GM10248 (cell line): ENCODE results near the gene PSMD13.

Source experiments
- CTCF ChIA-PET: fragments of 300-600 bp; sonication (Branson Sonifier 250); formaldehyde crosslinking; extraction: SDS; loops from one replicate; lab custom pipeline; 2021; ENCODE audit warnings: antibody characterized with exemption; lab: Yijun Ruan, JAX
- POLR2A ChIA-PET: fragments of 350-650 bp; sonication (Branson Sonifier 250); formaldehyde crosslinking; extraction: SDS; loops from one replicate; lab custom pipeline; 2020; ENCODE audit warnings: antibody characterized with exemption; lab: Yijun Ruan, JAX
- DNase-seq: peaks from one replicate; pipeline ENCODE4 v3.0.0; 2012; ENCODE audit errors: extremely low spot score
- CTCF ChIP-seq: IDR thresholded peaks from 2 replicates; pipeline ENCODE4 v1.5.1; 2012; ENCODE audit warnings: mild to moderate bottlenecking, low read depth; ENCODE audit errors: extremely low read depth, missing control alignments, control extremely low read depth

Gene PSMD13

GRCh38 chr11:271319-271715 is 34.5 kb downstream of the PSMD13 start:
- ChIA-PET CTCF (interaction anchor here (1.7 kb wide), 2 partner anchors 20 to 45 kb away, joined by 4 to 6 read pairs; no protein-coding TSS in a partner anchor), POLR2A (no interaction called here)
- TF ChIP-seq CTCF = no peak
- no peak for DNase-seq

- DNase-seq = no peak
- no peak for TF ChIP-seq CTCF
- ChIA-PET POLR2A (interaction anchor here (0.7 kb wide), 1 partner anchor 56 kb away, joined by 3 read pairs; no protein-coding TSS in a partner anchor), CTCF (interaction anchor here (1.0 to 1.7 kb wide), 3 partner anchors 21 to 44 kb away, joined by 3 to 6 read pairs (median 4); no protein-coding TSS in a partner anchor)
Observed at GRCh38 chr11:272195-272930, 35.6 kb downstream of the PSMD13 start.

GRCh38 chr11:272931-273198 is 36.1 kb downstream of the PSMD13 start:
- no peak for DNase-seq
- ChIA-PET CTCF (interaction anchor here (1.0 to 1.3 kb wide), 2 partner anchors 22 to 32 kb away, joined by 3 read pairs; no protein-coding TSS in a partner anchor), POLR2A (interaction anchor here (0.7 kb wide), 1 partner anchor 57 kb away, joined by 3 read pairs; no protein-coding TSS in a partner anchor)
- TF ChIP-seq CTCF = no peak

- no peak for DNase-seq
- ChIA-PET CTCF (interaction anchor here (1.0 to 2.6 kb wide), 3 partner anchors 25 to 28 kb away, joined by 3 to 14 read pairs (median 3); no protein-coding TSS in a partner anchor), POLR2A (no interaction called here)
- TF ChIP-seq CTCF = no peak
Observed at GRCh38 chr11:276219-276618, 39.4 kb downstream of the PSMD13 start.

- TF ChIP-seq CTCF = no peak
- DNase-seq = no peak
- ChIA-PET CTCF (interaction anchor here (0.8 to 4.0 kb wide), 5 partner anchors 9 to 65 kb away, joined by 3 to 11 read pairs (median 3); no protein-coding TSS in a partner anchor), POLR2A (no interaction called here)
Observed at GRCh38 chr11:278001-278951, 41.5 kb downstream of the PSMD13 start, which contains the start of gene NLRP6. NLRP6 (plus strand) TSS chr11:278407; CDS start chr11:278570, 163 bp downstream.
